Stimulated activated CD8-positive, alpha-beta memory T cell treated with anti-CD3 and anti-CD28 coated beads, Interleukin-7, amount 100 ng/mL, for 24 hours (primary cell): ENCODE results near the gene TDRD12.

ENCODE experiments used
- DNase-seq: peaks from one replicate; pipeline ENCODE4 v3.0.0-alpha.2; 2020; ENCODE audit warnings: low read depth

TDRD12 gene

GRCh38 chr19:32719611-32720059 is at the start of gene TDRD12:
TSS of gene TDRD12 (plus strand) at chr19:32719767. CDS start at chr19:32720073, 306 bp downstream.
- DNase-seq: no peak

GRCh38 chr19:32671883-32672593 is 47.5 kb upstream of the TDRD12 start:
- no peak for DNase-seq

- DNase-seq: no peak
These were observed 46.7 kb upstream of the TDRD12 start for GRCh38 chr19:32672841-32673240.

- DNase-seq: no peak
These were observed 46.0 kb upstream of the TDRD12 start for GRCh38 chr19:32673573-32673972.

GRCh38 chr19:32674153-32674930 is 45.2 kb upstream of the TDRD12 start:
- no peak for DNase-seq

- DNase-seq: peak; percentile 91
These were observed 44.4 kb upstream of the TDRD12 start, which contains the start of gene ANKRD27 for GRCh38 chr19:32674931-32675719. TSS of gene ANKRD27 (minus strand) at chr19:32675180. CDS start at chr19:32659015, 16,165 bp downstream.

- no peak for DNase-seq
These were observed 43.8 kb upstream of the TDRD12 start, which contains the start of gene RGS9BP for GRCh38 chr19:32675720-32676185. TSS of gene RGS9BP (plus strand) at chr19:32675848. CDS start at chr19:32676264, 416 bp downstream.

- DNase-seq: no peak
These were observed 43.2 kb upstream of the TDRD12 start for GRCh38 chr19:32676186-32676894.

GRCh38 chr19:32676895-32677359 is 42.6 kb upstream of the TDRD12 start:
- no peak for DNase-seq

GRCh38 chr19:32677657-32678056 is 41.9 kb upstream of the TDRD12 start:
- DNase-seq: no peak

- DNase-seq: no peak
These were observed 38.6 kb upstream of the TDRD12 start for GRCh38 chr19:32680986-32681385.

GRCh38 chr19:32682317-32682716 is 37.2 kb upstream of the TDRD12 start:
- DNase-seq: no peak

- DNase-seq: no peak
These were observed 32.6 kb upstream of the TDRD12 start for GRCh38 chr19:32686847-32687475.

- no peak for DNase-seq
These were observed 31.9 kb upstream of the TDRD12 start for GRCh38 chr19:32687681-32688080.

GRCh38 chr19:32688311-32688710 is 31.3 kb upstream of the TDRD12 start:
- DNase-seq: no peak

GRCh38 chr19:32691291-32691951 is 28.1 kb upstream of the TDRD12 start, which contains the start of gene NUDT19:
TSS of gene NUDT19 (plus strand) at chr19:32691821. CDS start at chr19:32691961, 140 bp downstream.
- peak; percentile 70 for DNase-seq

GRCh38 chr19:32691952-32692726 is 27.4 kb upstream of the TDRD12 start:
- no peak for DNase-seq

- DNase-seq: no peak
These were observed 26.9 kb upstream of the TDRD12 start for GRCh38 chr19:32692727-32693061.
